Measurements from ENCODE around the gene PURA.

DNA sequence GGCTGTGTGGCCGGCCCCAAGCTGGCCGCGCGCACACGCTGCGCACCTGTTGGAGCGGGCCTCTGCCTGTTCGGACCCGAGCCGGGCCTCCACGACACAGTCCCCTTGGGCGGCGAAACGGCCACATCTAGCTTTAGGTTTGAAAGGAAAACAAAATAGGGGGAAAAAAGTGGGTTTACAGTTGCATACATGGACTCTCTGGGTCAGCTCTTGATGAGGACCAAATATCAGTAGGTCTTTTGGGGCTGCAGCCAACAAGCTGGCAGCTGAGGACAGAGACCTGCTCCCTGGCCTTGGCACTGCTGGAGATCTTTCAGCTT lies 32.6 kb downstream of the PURA start:
- TF ChIP-seq, protein P1, sequence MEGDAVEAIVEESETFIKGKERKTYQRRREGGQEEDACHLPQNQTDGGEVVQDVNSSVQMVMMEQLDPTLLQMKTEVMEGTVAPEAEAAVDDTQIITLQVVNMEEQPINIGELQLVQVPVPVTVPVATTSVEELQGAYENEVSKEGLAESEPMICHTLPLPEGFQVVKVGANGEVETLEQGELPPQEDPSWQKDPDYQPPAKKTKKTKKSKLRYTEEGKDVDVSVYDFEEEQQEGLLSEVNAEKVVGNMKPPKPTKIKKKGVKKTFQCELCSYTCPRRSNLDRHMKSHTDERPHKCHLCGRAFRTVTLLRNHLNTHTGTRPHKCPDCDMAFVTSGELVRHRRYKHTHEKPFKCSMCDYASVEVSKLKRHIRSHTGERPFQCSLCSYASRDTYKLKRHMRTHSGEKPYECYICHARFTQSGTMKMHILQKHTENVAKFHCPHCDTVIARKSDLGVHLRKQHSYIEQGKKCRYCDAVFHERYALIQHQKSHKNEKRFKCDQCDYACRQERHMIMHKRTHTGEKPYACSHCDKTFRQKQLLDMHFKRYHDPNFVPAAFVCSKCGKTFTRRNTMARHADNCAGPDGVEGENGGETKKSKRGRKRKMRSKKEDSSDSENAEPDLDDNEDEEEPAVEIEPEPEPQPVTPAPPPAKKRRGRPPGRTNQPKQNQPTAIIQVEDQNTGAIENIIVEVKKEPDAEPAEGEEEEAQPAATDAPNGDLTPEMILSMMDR (IDR thresholded peaks at IDR 0.05; ENCODE audit: insufficient read depth, low read length, poor library complexity, severe bottlenecking), result no peak
- TF ChIP-seq EZH2phosphoT487 (conservative IDR thresholded peaks at IDR 0.05; ENCODE audit: low read length), result no peak

Measured in SU-DHL-6 (cell line).